ENCODE measurements around the gene C16orf92. TPM values are rescaled to one million over a fixed set of nuclear protein-coding genes. Genes with fewer than 3 reads are reported as not detected.

Gene C16orf92
- total and polyA plus RNA-seq, 2 donors (not counting 3 experiments of a cell fraction or from before 2014, with no cell fraction given): not detected

GRCh38 chr16:30067584-30067916, 44.6 kb downstream of the C16orf92 start:
- Histone ChIP-seq H3K4me2 (ENCODE audit: insufficient read depth, low read length) (peak overlapping the region; percentile 91), H4K20me1 (replicated peaks; ENCODE audit: control insufficient read depth, extremely low read depth, insufficient read depth, low read length) (no peaks in the 10 kb centered on the region), H3K4me3 (replicated peaks in 1 of 3; ENCODE audit: insufficient read depth in 1 of 3, low read depth in 1 of 3, low read length in 3 of 3) (peak overlapping the region in 2 of 3 experiments; percentile 7 to 95), H3K9me1 (replicated peaks; ENCODE audit: control insufficient read depth, extremely low read depth, insufficient read depth, low read length) (no peaks in the 10 kb centered on the region), H3K9ac (replicated peaks; ENCODE audit: extremely low read depth, insufficient read depth, low read length) (no peak overlapping the region), H3K27me3 (ENCODE audit: control insufficient read depth in 2 of 2, insufficient read depth in 2 of 2, low read length in 2 of 2) (no peaks in the 10 kb centered on the region), H3K4me1 (ENCODE audit: control insufficient read depth, extremely low read depth, insufficient read depth, low read length) (peaks cover 29% of the 10 kb centered on the region), H3K79me2 (ENCODE audit: control insufficient read depth, insufficient read depth, low read length) (peaks cover 46% of the 10 kb centered on the region), H3K9me3 (replicated peaks; ENCODE audit: control insufficient read depth, insufficient read depth, low read length) (no peaks in the 10 kb centered on the region), H2AFZ (ENCODE audit: low read depth, low read length) (no peak overlapping the region), H3K36me3 (ENCODE audit: control insufficient read depth in 2 of 2, extremely low read depth in 1 of 2, insufficient read depth in 2 of 2, low read length in 2 of 2) (peaks cover 24 to 42% of the 10 kb centered on the region in 2 experiments), H3K27ac (ENCODE audit: insufficient read depth, low read depth, low read length) (no peak overlapping the region)
- CTCF ChIA-PET: interaction anchor here (1.1 to 3.7 kb wide), 4 partner anchors 12 to 44 kb away, joined by 3 to 15 read pairs (median 8); partner anchors contain the start of gene TBX6
- POLR2A ChIA-PET: no interaction called here
- TF ChIP-seq FOS (IDR thresholded peaks at IDR 0.05; ENCODE audit: borderline replicate concordance, insufficient read depth, low read length) (no peak), POLR2A (IDR thresholded peaks at IDR 0.05; ENCODE audit: low read depth, low read length) (no peak), GATA2 (IDR thresholded peaks at IDR 0.05; ENCODE audit: insufficient read depth, insufficient read length, low read depth, low read length) (no peak), JUN (IDR thresholded peaks at IDR 0.05; ENCODE audit: borderline replicate concordance, insufficient read depth, insufficient read length, low read depth) (no peak), MYC (IDR thresholded peaks at IDR 0.05; ENCODE audit: low read depth, low read length) (no peak), CTCF (IDR thresholded peaks at IDR 0.05; ENCODE audit: extremely low read depth in 1 of 2, insufficient read depth in 1 of 2, low read depth in 1 of 2, low read length in 2 of 2) (no peak), MAX (IDR thresholded peaks at IDR 0.05; ENCODE audit: insufficient read depth, insufficient read length) (no peak), POLR2AphosphoS5 (IDR thresholded peaks at IDR 0.05; ENCODE audit: insufficient read depth, low read depth, low read length) (no peak)
- FAIRE-seq: peak; percentile 21
- DNase-seq (ENCODE audit: low read depth, low spot score): no peak
- intact Hi-C loops (cut with micrococcal nuclease) (no loop called here), dilution Hi-C loops (cut with MboI; ENCODE audit: extremely low pct_ligation_motif_present, low sequenced_read_pairs) (no loop called here)
- no TSS peak for BruUV-seq (replicated peaks)

Measured in endothelial cell of umbilical vein (primary cell).